Uterus (tissue), 2 donors: Measurements from ENCODE around the gene ZNF438.

Experiments
- CTCF ChIP-seq, 4 experiments: fragments of 200-600 bp in 2 of 4; fragments of 450-650 bp in 2 of 4; sonication (generic) in 2 of 4; IDR thresholded peaks; one replicate each; pipeline ENCODE4 v1.5.1; 2016 to 2019; ENCODE audit warnings: antibody characterized with exemption in 4 of 4, mild to moderate bottlenecking in 2 of 4, moderate library complexity in 1 of 4
- POLR2A ChIP-seq, 2 donors: fragments of 450-650 bp; IDR thresholded peaks; one replicate each; pipeline ENCODE4 v1.6.1; 2016; ENCODE audit warnings: antibody characterized with exemption in 2 of 2, mild to moderate bottlenecking in 1 of 2, moderate library complexity in 1 of 2

- TF ChIP-seq CTCF (IDR thresholded peaks at IDR 0.05) (no peak), POLR2A (IDR thresholded peaks at IDR 0.05) (no peak)
These were observed 214.1 kb downstream of the ZNF438 start for GRCh38 chr10:30817541-30817940.
